CD4-positive, alpha-beta T cell treated with Interleukin-10 for 1 hour (primary cell): ENCODE data around the gene LDB2.

Experiments
- DNase-seq: peaks from one replicate; pipeline ENCODE4 v3.0.0-alpha.2; 2020

LDB2 gene

DNA sequence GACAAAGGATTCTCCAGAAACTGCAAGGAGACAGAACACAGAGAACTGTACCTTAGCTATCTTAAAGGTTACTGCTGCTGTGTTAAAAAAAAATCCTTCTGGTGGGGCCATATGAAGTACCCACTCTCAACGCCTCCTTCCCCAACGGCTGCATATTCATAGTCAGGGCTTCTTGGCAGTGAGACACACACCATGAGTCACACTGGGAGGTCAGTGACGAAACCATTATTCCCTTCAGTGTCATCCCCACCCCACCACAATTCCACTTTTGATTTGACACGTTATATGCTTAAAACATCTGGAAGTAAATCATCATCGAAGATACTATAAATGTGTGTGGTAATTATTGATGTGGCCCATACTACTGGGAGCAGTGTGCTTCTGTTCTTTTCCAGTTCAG is 271.5 kb downstream of the LDB2 start:
- DNase-seq, result no peak

- DNase-seq, result no peak
Measured at GRCh38 chr4:16622826-16623225, 275.6 kb downstream of the LDB2 start.

DNA sequence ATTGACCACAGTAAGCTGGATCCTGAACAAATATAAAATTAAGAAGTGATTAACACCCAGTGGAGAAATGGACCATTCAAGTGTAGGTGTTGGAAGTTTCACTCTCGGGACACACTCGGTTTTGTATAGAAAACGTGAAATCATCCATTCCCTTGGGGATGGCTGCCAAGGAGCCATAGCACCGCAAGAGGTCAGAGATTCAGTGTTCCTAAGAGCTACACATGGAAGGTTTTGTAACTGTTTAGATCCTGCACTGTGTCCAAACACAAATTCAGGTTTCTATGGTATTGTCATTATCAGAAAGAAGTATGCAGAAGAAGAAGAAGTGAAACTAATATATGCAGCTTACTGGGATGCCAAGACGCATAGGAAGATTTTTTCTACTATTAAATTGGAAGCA is 281.0 kb downstream of the LDB2 start:
- DNase-seq, result no peak

- no peak for DNase-seq
Measured at GRCh38 chr4:16617011-16617410, 281.4 kb downstream of the LDB2 start.

- DNase-seq, result no peak
Measured at GRCh38 chr4:16609170-16609758, 289.2 kb downstream of the LDB2 start.

DNA sequence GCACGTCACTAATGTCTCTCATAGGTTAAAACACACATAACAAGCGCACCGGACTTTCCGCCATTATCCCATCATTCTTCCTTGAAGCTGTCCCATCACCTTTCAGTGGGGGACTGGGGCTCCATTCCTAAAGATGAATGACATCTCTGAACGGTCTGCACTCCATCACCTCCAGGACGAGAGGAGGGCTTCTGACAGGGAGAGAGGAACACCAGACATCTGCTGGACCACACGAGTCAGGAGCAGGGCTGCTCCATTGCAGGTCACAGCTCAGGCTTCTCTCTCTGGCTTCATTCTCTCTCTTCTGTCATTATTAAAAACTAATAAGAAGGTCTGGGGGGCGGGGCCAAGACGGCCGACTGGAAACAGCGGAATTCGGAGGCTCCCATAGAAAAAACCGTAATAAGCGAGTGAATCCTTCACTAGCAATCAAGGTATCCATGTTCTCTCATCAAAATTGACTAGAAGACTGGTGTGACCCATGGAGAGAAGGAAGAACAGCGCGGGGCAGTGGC is 289.8 kb downstream of the LDB2 start:
- DNase-seq, result no peak

GRCh38 chr4:16608123-16608522 is 290.3 kb downstream of the LDB2 start:
- DNase-seq, result no peak

DNA sequence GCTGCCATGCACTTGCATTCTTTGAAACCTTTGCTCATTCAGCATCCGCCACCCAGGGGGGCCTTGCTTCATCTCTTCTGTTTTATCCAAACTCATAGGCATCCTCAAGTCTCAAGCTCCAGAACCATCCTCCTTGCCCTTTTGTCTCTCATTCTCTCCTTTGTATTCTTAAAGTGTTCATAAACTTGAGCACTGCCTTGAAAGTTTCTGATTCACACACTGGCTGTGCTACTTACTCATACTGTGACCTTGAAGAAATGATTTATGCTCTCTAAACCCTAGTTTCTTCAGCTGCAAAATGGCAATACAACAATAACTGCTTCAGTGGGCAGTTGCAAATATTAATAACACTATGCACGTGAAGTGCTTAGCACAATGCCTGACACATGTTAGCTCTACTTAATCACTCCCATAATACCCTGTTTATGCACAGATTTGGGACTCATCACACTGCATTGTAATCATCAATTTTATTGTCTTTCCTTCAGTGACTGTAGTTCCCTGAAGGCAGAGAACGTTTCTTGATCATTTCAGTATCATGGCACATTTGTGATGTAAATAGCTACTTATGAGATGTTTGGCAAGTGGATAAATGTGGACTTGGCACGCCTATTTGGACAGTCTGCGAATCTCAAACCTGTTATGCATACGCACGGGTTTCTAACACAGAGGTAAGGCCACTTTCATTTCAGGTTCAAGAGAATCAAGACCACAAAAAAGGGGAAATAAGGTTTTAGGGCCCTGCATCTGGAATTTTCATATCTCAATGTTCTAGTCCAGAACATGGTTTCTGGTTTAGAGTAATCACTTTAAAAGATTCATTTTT is 291.0 kb downstream of the LDB2 start:
- DNase-seq, result no peak

DNA sequence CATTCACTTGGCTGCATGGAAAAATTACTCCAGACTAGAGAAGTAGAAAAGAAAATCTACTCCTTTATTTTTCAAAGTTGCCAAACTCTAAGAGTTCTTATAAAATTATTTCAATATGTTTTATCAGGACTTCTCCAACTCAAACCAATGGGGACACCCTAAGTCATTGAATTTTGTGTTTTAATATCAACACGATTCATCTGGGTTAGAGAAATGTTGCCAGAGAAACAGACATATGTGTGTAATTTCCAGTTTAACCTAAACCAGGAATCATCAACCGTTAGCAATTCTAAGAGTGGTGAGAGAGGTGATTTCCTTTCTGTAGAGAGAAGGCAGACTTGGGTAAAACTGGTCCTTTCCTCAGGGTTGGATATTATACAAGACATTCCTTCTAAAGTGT is 291.8 kb downstream of the LDB2 start:
- no peak for DNase-seq

DNA sequence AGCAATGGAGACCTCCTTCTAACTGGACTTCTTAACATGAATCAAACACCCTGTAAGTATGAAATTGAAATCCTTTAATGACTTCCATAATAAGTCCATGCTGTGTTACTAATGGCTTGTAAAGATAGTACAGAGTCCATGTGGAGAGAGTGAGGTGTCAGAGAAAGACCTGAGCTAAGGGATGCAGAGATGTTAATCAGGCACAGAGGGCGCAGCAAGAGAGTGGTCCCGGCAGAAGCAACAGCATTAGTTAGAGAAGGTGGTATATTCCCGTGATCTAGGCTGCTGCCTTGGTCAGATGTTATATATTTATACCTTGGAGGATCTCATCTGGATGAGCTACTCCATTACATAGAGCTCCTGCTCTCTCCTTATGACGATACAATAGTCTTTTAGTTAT is 295.3 kb downstream of the LDB2 start:
- DNase-seq, result no peak

DNA sequence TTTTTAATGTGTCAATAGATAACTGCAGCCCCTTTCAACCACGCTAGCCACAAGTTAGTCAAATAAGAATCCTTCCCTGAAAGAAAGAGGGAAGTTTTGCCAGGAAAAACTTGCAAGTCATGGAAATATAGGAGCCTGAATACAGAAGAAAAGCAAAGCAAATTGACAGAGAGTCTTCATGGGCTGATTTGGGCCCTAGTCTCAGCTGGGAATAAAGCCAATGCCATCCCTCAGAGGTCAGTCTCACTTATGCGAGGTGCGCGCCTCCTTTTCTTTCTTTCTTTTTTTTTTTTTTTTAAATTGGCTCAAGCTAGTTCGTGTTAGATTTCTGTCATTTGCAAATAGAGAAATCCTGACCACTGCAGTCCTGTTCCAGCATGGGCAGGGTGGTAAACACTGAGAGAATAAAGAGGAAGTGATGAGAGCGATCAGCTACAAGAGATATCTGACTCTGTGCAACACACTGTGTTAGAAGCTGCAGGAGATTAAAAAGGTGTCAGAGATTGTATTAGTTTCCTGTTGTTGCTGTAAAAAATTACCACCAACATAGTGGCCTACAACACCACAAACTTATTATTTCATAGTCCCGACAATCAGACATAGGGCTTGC is 299.7 kb downstream of the LDB2 start:
- DNase-seq, result no peak

DNA sequence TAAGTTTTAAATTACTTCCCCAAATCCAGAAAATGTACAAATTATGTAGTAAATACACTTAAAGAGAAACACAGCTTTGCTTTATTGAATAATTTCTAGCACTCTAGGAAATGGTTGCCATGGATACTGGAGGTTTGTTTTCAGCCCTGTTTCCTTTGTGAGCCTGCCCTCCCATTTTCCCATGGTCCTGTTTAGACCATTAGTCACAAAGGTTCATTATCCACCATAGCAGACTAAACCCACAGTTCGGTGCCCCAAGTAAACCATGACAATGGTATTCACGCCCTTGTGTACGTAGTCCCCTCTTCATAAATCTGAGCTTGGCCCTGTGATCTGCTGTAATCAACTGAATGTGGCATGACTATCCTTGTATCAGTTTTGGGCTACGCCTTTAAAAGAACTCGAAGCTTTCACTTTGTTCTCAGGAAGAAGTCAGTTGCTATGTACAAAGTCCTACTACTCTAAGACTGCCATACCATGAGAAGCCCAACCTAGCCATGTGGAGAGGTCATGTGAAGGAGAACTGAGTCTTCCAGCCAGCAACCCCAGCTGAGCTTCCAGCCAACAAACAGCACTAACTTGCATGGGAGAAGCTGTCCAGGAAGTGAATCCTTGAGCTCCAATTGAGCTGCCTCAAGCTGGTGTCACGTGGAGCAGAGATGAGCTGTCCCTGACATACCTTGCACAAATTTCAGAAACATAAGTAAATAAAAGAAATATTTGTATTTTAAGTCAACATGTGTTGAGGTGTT is 300.4 kb downstream of the LDB2 start:
- no peak for DNase-seq

DNA sequence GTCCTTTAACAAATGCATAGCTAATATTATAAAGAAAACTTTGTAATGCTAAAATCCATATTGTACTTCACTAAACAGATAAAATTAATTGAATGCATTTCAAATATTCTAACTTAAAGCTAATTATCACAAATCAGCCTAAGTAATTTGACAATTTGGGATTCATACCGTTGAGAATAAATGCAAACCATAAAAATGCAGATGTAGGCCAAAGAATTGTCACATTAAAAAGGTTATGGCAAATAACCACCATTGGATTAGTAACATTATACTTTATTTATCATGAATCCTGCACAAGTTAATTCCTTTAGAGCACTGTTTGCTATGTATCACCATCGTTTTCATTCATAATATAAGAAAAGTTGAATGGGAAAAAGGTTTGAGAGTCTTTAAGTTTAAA is 301.0 kb downstream of the LDB2 start:
- DNase-seq, result no peak

DNA sequence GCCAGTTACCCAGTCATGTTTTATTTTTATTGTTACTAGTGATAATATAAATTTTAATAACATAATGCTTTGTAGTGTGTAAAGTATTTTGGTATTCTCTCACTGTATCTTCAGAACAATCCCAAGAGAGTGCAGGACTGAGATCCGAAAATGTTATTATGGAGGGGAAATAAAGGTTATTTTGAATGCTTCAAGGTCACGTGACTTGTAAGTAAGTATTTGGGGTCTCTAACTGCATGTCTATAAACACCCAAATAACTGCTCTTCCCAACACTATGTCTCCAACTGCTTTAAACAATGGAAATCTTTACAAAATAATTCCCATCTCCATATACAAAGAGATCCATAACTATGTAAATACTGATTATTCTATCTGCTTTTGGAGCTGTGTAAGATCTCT is 302.2 kb downstream of the LDB2 start:
- DNase-seq, result no peak

DNA sequence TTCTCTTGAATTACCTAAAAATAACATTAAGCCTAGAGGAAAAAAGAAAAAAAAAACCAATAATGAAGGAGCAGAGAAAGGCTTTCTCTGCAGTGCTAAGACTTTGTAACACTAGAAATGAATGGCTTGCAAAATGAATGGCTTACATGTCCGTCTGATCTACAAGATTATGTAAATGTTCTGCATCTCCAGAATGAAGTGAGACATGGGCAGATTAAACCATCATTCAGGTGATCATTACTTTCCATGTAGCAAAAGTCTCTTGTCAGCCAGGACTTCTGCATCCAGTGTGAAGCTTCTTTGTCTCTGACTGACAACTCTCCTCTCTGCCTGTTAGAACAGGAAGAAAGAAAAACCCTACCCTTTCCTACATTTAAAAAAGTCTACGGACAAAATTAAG is 304.3 kb downstream of the LDB2 start:
- no peak for DNase-seq

DNA sequence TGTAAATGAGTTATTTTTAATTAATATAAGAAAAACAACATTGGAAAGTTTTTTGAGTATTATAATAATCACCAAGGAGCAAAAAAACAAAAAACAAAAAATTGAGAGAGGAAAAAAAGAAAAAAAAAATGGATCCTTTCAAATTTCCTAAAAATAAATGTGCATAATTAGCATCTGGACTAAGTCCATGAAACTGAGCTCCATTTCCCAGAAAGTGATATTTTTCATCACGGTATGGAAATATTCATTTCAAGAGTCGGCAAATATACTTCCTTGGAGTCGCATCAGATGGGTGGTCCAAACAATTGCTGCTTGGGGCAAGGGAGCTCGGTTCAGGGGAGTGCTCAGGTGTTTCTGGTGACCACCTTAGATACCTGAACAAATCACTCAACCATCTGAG is 305.1 kb downstream of the LDB2 start:
- no peak for DNase-seq

GRCh38 chr4:16591272-16591826 is 307.1 kb downstream of the LDB2 start:
- DNase-seq, result no peak

- DNase-seq, result no peak
Measured at GRCh38 chr4:16590797-16591196, 307.6 kb downstream of the LDB2 start.

DNA sequence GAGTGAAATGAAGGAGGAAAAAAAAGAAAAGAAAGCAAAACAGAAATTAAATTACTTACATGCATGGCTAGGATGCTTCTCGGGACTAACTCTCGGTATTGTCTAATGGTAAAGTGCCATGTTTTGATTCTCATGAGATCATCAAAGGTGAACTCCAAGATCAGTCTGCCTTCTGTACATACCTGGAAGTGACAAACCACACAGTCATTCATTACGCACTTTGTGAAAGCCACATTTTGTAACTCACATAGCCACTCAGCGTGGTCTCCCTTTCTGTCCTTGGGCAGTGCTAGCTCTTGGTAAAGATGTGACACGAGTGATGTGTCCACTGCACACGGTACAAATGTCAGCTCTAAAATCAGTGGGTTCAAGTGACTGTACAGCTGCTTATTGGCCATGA is 309.8 kb downstream of the LDB2 start:
- DNase-seq, result no peak

DNA sequence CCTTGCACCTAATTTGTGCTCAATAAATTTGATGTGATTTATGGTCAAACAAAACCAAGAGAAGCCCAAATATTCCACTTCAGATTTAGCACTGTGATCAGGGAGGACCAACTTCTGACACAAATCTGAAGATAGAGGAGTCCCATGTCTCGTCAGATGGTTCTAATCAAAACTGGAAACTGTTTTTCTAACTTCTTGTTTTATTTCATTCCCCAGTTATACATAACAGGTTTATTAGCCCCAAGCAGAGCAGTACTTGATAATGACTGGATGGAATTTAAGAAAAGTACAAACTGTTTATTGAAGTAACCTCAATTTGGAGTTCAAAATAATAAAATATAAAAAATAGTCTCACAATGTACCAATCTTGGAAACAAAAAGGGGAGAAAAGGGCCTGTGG is 310.3 kb downstream of the LDB2 start:
- no peak for DNase-seq

GRCh38 chr4:16585053-16585452 is 313.4 kb downstream of the LDB2 start:
- DNase-seq, result no peak

- no peak for DNase-seq
Measured at GRCh38 chr4:16583764-16584163, 314.7 kb downstream of the LDB2 start.

GRCh38 chr4:16582526-16582925 is 315.9 kb downstream of the LDB2 start:
- no peak for DNase-seq
